Naive thymus-derived CD4-positive, alpha-beta T cell (primary cell): Measurements from ENCODE around the gene DROSHA. TPM values are rescaled to one million over a fixed set of nuclear protein-coding genes. Genes with fewer than 3 reads are reported as not detected.

ENCODE experiments used
- ATAC-seq: fragments of 150-1000 bp; cut with Tn5 transposase; 2 replicates; pipeline ENCODE4 v1.10.0; 2021; ENCODE audit warnings: mild to moderate bottlenecking, moderate library complexity
- CTCF ChIA-PET: fragments of 350-600 bp; sonication (Branson Sonifier 250); formaldehyde crosslinking; loops from one replicate; lab custom pipeline; 2021; ENCODE audit warnings: antibody characterized with exemption; lab: Charles Lee
- POLR2A ChIA-PET: fragments of 350-600 bp; sonication (Branson Sonifier 250); formaldehyde crosslinking; loops from one replicate; lab custom pipeline; 2021; ENCODE audit warnings: antibody characterized with exemption, inconsistent platforms; lab: Charles Lee
- DNase-seq, 9 donors: peaks; one replicate each; pipeline versions ENCODE4 v3.0.0 to v3.0.0-alpha.2; 2020 to 2022; ENCODE audit warnings: mixed read lengths in 1 of 9
- H3K27ac ChIP-seq: one replicate; pipeline ENCODE4 v1.7.0; 2013; ENCODE audit warnings: mild to moderate bottlenecking, low read depth, low read length, moderate library complexity
- H3K27me3 ChIP-seq, 2 donors: one replicate each; pipeline ENCODE4 v1.7.0; 2013; ENCODE audit warnings: low read length in 2 of 2, mild to moderate bottlenecking in 2 of 2, moderate library complexity in 2 of 2; ENCODE audit not compliant: control insufficient read depth in 2 of 2, insufficient read depth in 2 of 2
- H3K36me3 ChIP-seq, 3 experiments: 1 replicate in 2 of 3; 2 replicates in 1 of 3; pipeline ENCODE4 v1.7.0; 2013; ENCODE audit warnings: low read length in 3 of 3, mild to moderate bottlenecking in 3 of 3, moderate library complexity in 1 of 3; ENCODE audit not compliant: insufficient read depth in 3 of 3, control insufficient read depth in 2 of 3
- H3K4me1 ChIP-seq, 2 donors: one replicate each; pipeline ENCODE4 v1.7.0; 2013; ENCODE audit warnings: low read length in 2 of 2, mild to moderate bottlenecking in 2 of 2, moderate library complexity in 1 of 2; ENCODE audit not compliant: control insufficient read depth in 2 of 2, insufficient read depth in 2 of 2
- H3K4me3 ChIP-seq: 2 replicates; pipeline ENCODE4 v1.7.0; 2013; ENCODE audit warnings: mild to moderate bottlenecking, low read length
- H3K9me3 ChIP-seq, 3 experiments: 1 replicate in 2 of 3; 2 replicates in 1 of 3; pipeline ENCODE4 v1.7.0; 2013; ENCODE audit warnings: low read length in 3 of 3; ENCODE audit not compliant: control insufficient read depth in 2 of 3
- H3K27ac Mint-ChIP-seq, 9 donors: one replicate each; pipeline ENCODE4 v1.8.0; 2020 to 2022; ENCODE audit warnings: mixed read lengths in 9 of 9, mild to moderate bottlenecking in 8 of 9, moderate library complexity in 5 of 9, inconsistent platforms in 2 of 9
- H3K27me3 Mint-ChIP-seq, 5 donors: one replicate each; pipeline ENCODE4 v1.8.0; 2021 to 2022; ENCODE audit warnings: mixed read lengths in 5 of 5, mild to moderate bottlenecking in 1 of 5
- H3K36me3 Mint-ChIP-seq, 5 donors: one replicate each; pipeline ENCODE4 v1.8.0; 2020 to 2022; ENCODE audit warnings: mixed read lengths in 5 of 5, mild to moderate bottlenecking in 3 of 5, inconsistent platforms in 1 of 5
- H3K4me1 Mint-ChIP-seq, 7 donors: one replicate each; pipeline ENCODE4 v1.8.0; 2020 to 2022; ENCODE audit warnings: mixed read lengths in 7 of 7, mild to moderate bottlenecking in 3 of 7, inconsistent platforms in 1 of 7
- H3K4me3 Mint-ChIP-seq, 10 donors: one replicate each; pipeline ENCODE4 v1.8.0; 2020 to 2022; ENCODE audit warnings: mild to moderate bottlenecking in 10 of 10, mixed read lengths in 10 of 10, moderate library complexity in 6 of 10, inconsistent platforms in 2 of 10
- H3K9me3 Mint-ChIP-seq, 11 donors: one replicate each; pipeline ENCODE4 v1.8.0; 2020 to 2022; ENCODE audit warnings: mixed read lengths in 11 of 11, mild to moderate bottlenecking in 4 of 11, inconsistent platforms in 1 of 11, moderate library complexity in 1 of 11
- intact Hi-C, 2 donors: fragments of 100-400 bp; cut with micrococcal nuclease; formaldehyde crosslinking; loops; one replicate each; pipeline ENCODE4 v1.15.1; 2023
- polyA plus RNA-seq, 2 donors: library from polyadenylated mRNA; unstranded; fragments of 300-500 nt; fragmentation: Illumina TruSeq; gene quantifications; one replicate each; pipeline ENCODE4 v1.2.3, GENCODE V29; 2021
- total RNA-seq, 6 experiments: library from RNA in 5 of 6; stranded (reverse) in 5 of 6; gene quantifications; 1 replicate in 5 of 6; 2 replicates in 1 of 6; pipeline ENCODE4 v1.2.3 and lab custom pipeline; 2021 to 2026

DROSHA gene
- total and polyA plus RNA-seq, 7 experiments from 2014 or later = 11.2 to 92.0 (median 61.8) TPM

- Histone ChIP-seq H3K9me3 (peaks cover 0 to 11% (median 0%) of the 10 kb centered on the region in 3 experiments), H3K27ac (no peak overlapping the region), H3K36me3 (no peaks in the 10 kb centered on the region), H3K4me1 (no peaks in the 10 kb centered on the region), H3K27me3 (no peaks in the 10 kb centered on the region), H3K4me3 (no peak overlapping the region)
- Mint-ChIP-seq H3K36me3 (peaks cover 0 to 9% (median 0%) of the 10 kb centered on the region in 5 donors), H3K9me3 (peaks cover 4 to 37% (median 13%) of the 10 kb centered on the region in 11 donors), H3K4me1 (no peaks in the 10 kb centered on the region), H3K27me3 (peaks cover 2 to 29% (median 15%) of the 10 kb centered on the region in 5 donors), H3K27ac (no peak overlapping the region), H3K4me3 (no peak overlapping the region)
- CTCF ChIA-PET = no interaction called here
- DNase-seq = no peak
- intact Hi-C loops = no loop called here
- no peak for ATAC-seq
- POLR2A ChIA-PET = no interaction called here
These were observed 145.9 kb downstream of the DROSHA start for GRCh38 chr5:31385774-31386537.

GRCh38 chr5:31383734-31384133 lies 148.2 kb downstream of the DROSHA start:
- DNase-seq (no peak), ATAC-seq (no peak)
- intact Hi-C loops = no loop called here
- CTCF ChIA-PET = no interaction called here
- Histone ChIP-seq H3K9me3 (peaks cover 0 to 7% (median 0%) of the 10 kb centered on the region in 3 experiments), H3K4me1 (no peaks in the 10 kb centered on the region), H3K4me3 (no peak overlapping the region), H3K27me3 (no peaks in the 10 kb centered on the region), H3K27ac (no peak overlapping the region), H3K36me3 (no peaks in the 10 kb centered on the region)
- no peak overlapping the region for H3K4me3 Mint-ChIP-seq
- H3K4me1 Mint-ChIP-seq = no peaks in the 10 kb centered on the region
- H3K9me3 Mint-ChIP-seq = peaks cover 0 to 26% (median 7%) of the 10 kb centered on the region in 11 donors
- POLR2A ChIA-PET = no interaction called here
- peaks cover 0 to 5% (median 0%) of the 10 kb centered on the region in 5 donors for H3K36me3 Mint-ChIP-seq
- H3K27me3 Mint-ChIP-seq = peaks cover 2 to 30% (median 25%) of the 10 kb centered on the region in 5 donors
- no peak overlapping the region for H3K27ac Mint-ChIP-seq

- no peaks in the 10 kb centered on the region for H3K4me1 ChIP-seq
- H3K36me3 Mint-ChIP-seq = peaks cover 0 to 4% (median 0%) of the 10 kb centered on the region in 5 donors
- H3K27me3 ChIP-seq = no peaks in the 10 kb centered on the region
- peaks cover 0 to 12% (median 3%) of the 10 kb centered on the region in 11 donors for H3K9me3 Mint-ChIP-seq
- POLR2A ChIA-PET = no interaction called here
- CTCF ChIA-PET = no interaction called here
- H3K27ac Mint-ChIP-seq = no peak overlapping the region
- intact Hi-C loops = no loop called here
- H3K9me3 ChIP-seq = no peaks in the 10 kb centered on the region
- DNase-seq (no peak), ATAC-seq (no peak)
- no peak overlapping the region for H3K4me3 Mint-ChIP-seq
- H3K4me1 Mint-ChIP-seq = no peaks in the 10 kb centered on the region
- H3K27me3 Mint-ChIP-seq = peaks cover 2 to 30% (median 26%) of the 10 kb centered on the region in 5 donors
- H3K4me3 ChIP-seq = no peak overlapping the region
- no peaks in the 10 kb centered on the region for H3K36me3 ChIP-seq
- H3K27ac ChIP-seq = no peak overlapping the region
These were observed 149.6 kb downstream of the DROSHA start for GRCh38 chr5:31382051-31382878.

GRCh38 chr5:31381299-31381698 lies 150.6 kb downstream of the DROSHA start:
- Mint-ChIP-seq H3K9me3 (peaks cover 0 to 7% (median 1%) of the 10 kb centered on the region in 11 donors), H3K27ac (no peak overlapping the region), H3K36me3 (no peaks in the 10 kb centered on the region), H3K4me3 (no peak overlapping the region), H3K4me1 (no peaks in the 10 kb centered on the region), H3K27me3 (peaks cover 2 to 30% (median 26%) of the 10 kb centered on the region in 5 donors)
- POLR2A ChIA-PET = no interaction called here
- DNase-seq (no peak), ATAC-seq (no peak)
- CTCF ChIA-PET = no interaction called here
- no peaks in the 10 kb centered on the region for H3K4me1 ChIP-seq
- intact Hi-C loops = no loop called here
- H3K9me3 ChIP-seq = no peaks in the 10 kb centered on the region
- no peak overlapping the region for H3K27ac ChIP-seq
- no peaks in the 10 kb centered on the region for H3K27me3 ChIP-seq
- H3K4me3 ChIP-seq = no peak overlapping the region
- no peaks in the 10 kb centered on the region for H3K36me3 ChIP-seq

GRCh38 chr5:31380049-31380448 lies 151.8 kb downstream of the DROSHA start:
- no peaks in the 10 kb centered on the region for H3K36me3 Mint-ChIP-seq
- H3K9me3 Mint-ChIP-seq = peaks cover 0 to 4% (median 0%) of the 10 kb centered on the region in 11 donors
- no peak for DNase-seq
- no peak overlapping the region for H3K27ac ChIP-seq
- H3K9me3 ChIP-seq = no peaks in the 10 kb centered on the region
- ChIA-PET CTCF (no interaction called here), POLR2A (no interaction called here)
- ATAC-seq = no peak
- no peak overlapping the region for H3K27ac Mint-ChIP-seq
- H3K4me1 ChIP-seq = no peaks in the 10 kb centered on the region
- no peaks in the 10 kb centered on the region for H3K4me1 Mint-ChIP-seq
- peaks cover 2 to 30% (median 26%) of the 10 kb centered on the region in 5 donors for H3K27me3 Mint-ChIP-seq
- H3K4me3 ChIP-seq = no peak overlapping the region
- no peaks in the 10 kb centered on the region for H3K27me3 ChIP-seq
- no peak overlapping the region for H3K4me3 Mint-ChIP-seq
- intact Hi-C loops = no loop called here
- H3K36me3 ChIP-seq = no peaks in the 10 kb centered on the region

- Mint-ChIP-seq H3K4me1 (no peaks in the 10 kb centered on the region), H3K27me3 (peaks cover 2 to 26% (median 21%) of the 10 kb centered on the region in 5 donors), H3K9me3 (no peaks in the 10 kb centered on the region), H3K27ac (no peak overlapping the region), H3K36me3 (no peaks in the 10 kb centered on the region), H3K4me3 (no peak overlapping the region)
- intact Hi-C loops = no loop called here
- no peaks in the 10 kb centered on the region for H3K27me3 ChIP-seq
- DNase-seq = no peak
- CTCF ChIA-PET = no interaction called here
- no peak overlapping the region for H3K4me3 ChIP-seq
- H3K4me1 ChIP-seq = no peaks in the 10 kb centered on the region
- ATAC-seq = no peak
- H3K36me3 ChIP-seq = no peaks in the 10 kb centered on the region
- POLR2A ChIA-PET = no interaction called here
- H3K9me3 ChIP-seq = no peaks in the 10 kb centered on the region
- H3K27ac ChIP-seq = no peak overlapping the region
These were observed 153.1 kb downstream of the DROSHA start for GRCh38 chr5:31378838-31379237.
